Choroid plexus epithelial cell (primary cell): ENCODE data around the gene SPPL3.
A peak's percentile ranks its signal among the peaks of the same experiment; 100 is the strongest.

Experiments used
- DNase-seq: peaks from one replicate; pipeline ENCODE4 v3.0.0-alpha.2; 2010; ENCODE audit warnings: low read depth
- H3K4me3 ChIP-seq: 2 replicates; pipeline ENCODE4 v1.5.1; 2011; ENCODE audit warnings: low read depth, mild to moderate bottlenecking, control low read depth, low read length, moderate library complexity
- CTCF ChIP-seq: conservative IDR thresholded peaks from 2 replicates; pipeline ENCODE4 v1.5.1; 2011; ENCODE audit warnings: low read depth, mild to moderate bottlenecking, control low read depth, inconsistent platforms, low read length, moderate library complexity

Gene SPPL3

DNA sequence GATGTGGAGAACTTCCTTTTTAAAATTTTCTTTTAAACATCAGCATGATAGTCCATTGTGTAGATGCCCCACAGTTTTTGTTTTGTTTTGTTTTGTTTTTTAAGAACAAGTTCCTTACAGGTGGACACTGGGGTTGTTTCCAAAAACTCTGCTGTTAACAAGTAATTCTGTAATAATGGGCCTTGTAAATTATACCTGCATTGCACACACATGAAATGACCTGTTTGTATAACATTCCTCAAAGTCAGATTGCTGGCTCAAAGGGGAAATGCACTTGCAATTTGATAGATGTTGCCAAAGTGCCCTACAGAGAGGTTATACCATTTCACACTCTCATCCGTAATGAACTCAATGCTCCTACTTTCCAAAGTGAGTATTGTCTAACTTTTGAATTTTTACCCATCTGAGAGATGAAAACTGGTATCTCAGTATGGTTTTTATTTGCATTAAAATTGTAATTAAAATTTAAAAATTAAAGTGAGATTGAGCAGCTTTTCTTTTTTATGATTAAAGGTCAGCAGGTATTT is 89.2 kb downstream of the SPPL3 start:
- no peak for TF ChIP-seq CTCF
- H3K4me3 ChIP-seq, result no peak overlapping the region
- DNase-seq, result no peak

- no peak overlapping the region for H3K4me3 ChIP-seq
- TF ChIP-seq CTCF, result no peak
- DNase-seq, result peak; percentile 11
Observed at GRCh38 chr12:120814203-120814902, 89.8 kb downstream of the SPPL3 start.

- no peak for DNase-seq
- no peak for TF ChIP-seq CTCF
Observed at GRCh38 chr12:120813588-120814153, 90.5 kb downstream of the SPPL3 start.

DNA sequence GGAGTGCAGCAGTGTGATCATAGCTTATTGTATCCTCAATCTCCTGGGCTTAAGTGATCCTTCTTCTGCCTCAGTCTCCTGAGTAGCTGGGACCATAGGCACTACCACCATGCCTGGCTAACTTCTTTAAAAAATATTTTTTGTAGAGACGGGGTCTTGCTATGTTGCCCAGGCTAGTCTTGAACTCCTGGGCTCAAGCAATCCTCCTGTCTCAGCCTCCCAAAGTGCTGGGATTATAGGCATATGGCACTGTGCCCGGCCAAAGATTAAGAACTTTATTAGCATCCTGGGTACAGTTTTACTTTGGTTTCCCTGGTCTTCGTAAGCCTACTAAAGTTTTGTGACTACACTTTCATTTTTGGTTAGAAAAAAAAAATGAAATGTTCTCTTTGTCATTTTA is 94.1 kb downstream of the SPPL3 start:
- H3K4me3 ChIP-seq, result no peak overlapping the region
- no peak for TF ChIP-seq CTCF
- no peak for DNase-seq

More at GRCh38 chr12:120813588-120814153, 90.5 kb downstream of the SPPL3 start:
- H3K4me3 ChIP-seq, result no peak overlapping the region

- no peak for TF ChIP-seq CTCF
- no peak for DNase-seq
- H3K4me3 ChIP-seq, result no peak overlapping the region
Observed at GRCh38 chr12:120804428-120804827, 99.7 kb downstream of the SPPL3 start.

GRCh38 chr12:120801146-120801545 is 103.0 kb downstream of the SPPL3 start:
- H3K4me3 ChIP-seq, result no peak overlapping the region
- no peak for TF ChIP-seq CTCF
- no peak for DNase-seq

DNA sequence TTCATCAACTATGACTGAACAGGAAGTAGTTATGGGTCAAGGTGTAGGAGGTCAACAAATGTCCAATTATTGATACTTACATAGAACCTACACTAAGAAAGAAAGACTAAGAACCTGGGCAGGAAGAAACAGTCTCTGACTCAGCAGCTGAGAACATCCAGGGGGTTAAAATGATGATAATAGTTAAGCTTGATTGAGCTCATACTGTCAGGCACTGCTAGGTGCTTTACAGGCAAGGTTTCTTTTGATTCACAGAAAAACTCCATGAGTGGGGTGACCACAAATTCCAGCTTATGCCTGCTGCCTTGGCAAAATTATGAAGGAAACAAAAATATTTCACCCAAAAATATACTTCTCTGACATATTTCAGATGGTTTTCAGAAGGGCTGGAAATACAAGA is 103.5 kb downstream of the SPPL3 start:
- no peak overlapping the region for H3K4me3 ChIP-seq
- peak; percentile 11 for DNase-seq

More for the DNA sequence above, 103.5 kb downstream of the SPPL3 start:
- no peak for TF ChIP-seq CTCF
